NCI-H1694 treated with DMSO at 0.1 percent for 48 hours (cell line): ENCODE data around the gene UBE2G1.
"Not testable (repeated sequence)": the region's sequence is repeated elsewhere in the genome, so short reads cannot be mapped to it uniquely, and the experiment has no call there.

Experiments
- DNase-seq: peaks from one replicate; lab custom pipeline; 2025; lab: John Stamatoyannopoulos, UW

Gene UBE2G1

DNA sequence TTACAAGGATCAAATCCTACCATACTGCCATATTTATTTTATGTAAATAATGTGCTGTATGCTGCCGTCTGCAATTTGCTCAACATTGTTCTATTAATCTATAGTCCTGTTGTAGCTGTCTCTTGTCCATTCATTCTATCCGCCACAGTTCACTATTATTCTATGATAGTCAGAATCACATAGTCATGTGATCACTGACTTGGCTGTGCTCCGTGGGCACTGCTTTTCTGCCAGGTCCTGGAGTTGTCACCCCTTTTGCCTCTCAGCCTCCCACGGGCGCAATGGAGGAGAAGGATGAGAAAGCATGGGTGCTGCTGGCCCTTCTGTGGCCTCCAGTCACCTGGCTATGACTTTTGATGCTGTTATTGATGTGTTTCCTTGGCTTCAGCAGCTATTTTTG lies 65.4 kb downstream of the UBE2G1 start:
- no peak for DNase-seq

DNA sequence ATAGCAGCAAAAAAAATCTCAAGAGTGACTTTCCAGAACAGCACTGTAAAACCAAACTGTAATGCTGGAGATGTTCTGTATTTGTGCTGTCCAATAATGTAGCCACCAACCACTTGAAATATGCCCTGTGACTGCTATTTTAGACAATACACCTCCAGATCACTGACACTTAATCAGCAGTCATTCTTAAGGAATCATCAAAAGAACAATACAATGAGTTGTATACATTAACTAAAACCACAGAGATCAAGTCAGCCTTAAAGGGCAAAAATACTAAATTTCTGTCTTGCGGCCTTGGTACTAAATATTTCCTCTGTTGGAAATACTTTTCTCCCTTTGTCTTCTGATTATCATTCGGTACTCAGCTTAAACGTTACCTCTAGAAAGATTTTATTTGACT lies 69.1 kb downstream of the UBE2G1 start:
- no peak for DNase-seq

DNA sequence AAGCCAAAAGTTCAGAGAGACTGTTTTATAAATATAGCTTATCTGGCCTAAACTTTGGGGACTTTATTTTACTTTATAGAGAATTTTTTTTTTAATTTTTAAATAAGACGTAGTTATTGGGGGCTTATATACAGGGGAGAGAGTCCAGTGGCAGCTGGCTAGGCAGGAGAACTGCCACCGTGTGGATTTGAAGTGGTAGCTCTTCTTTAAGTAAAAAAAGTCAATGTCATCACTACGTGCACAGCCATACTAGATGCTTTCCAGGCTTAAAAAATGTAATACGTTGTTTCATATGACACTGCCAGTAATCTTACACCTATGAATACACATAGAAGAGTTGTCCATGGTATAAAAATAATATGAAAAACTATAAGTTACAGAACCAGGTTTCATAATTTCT lies 70.8 kb downstream of the UBE2G1 start:
- no peak for DNase-seq

DNA sequence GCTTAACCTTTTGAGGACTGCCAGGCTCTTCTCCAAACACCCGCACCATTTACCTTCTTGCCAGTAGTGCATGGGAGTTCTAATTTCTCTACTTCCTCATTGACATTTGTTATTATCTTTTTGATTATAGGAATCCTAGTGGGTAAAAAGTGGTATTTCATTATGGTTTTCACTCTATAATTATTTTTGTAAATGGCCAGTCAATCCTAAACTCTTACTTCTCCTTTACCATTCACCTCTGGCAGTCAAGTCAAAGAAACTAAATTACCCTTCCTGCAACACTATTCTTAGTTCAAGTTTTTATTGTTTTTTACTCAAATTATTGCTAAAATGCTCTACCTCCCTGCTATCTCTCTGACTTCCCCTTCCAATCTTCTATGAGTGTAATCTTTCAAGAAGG lies 72.9 kb downstream of the UBE2G1 start:
- DNase-seq, result no peak

DNA sequence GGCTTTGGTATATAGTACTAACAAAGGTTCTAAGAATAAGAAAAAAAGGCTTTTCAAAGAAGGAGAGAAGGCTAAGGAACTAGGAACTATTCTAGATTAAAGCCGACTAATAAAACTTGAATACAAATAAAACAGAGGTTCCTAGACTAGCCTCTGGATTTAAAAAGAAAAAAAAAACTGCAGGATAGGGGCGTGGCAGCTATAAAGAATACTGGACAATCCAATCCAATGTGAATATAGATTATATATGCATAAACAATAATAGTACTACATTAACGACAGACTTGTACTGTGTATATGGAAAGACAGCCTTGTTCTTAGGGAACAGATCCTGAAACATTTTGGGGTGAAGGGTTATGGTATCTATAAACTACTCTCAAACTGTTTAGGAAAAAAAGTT lies 78.8 kb downstream of the UBE2G1 start:
- no peak for DNase-seq

DNA sequence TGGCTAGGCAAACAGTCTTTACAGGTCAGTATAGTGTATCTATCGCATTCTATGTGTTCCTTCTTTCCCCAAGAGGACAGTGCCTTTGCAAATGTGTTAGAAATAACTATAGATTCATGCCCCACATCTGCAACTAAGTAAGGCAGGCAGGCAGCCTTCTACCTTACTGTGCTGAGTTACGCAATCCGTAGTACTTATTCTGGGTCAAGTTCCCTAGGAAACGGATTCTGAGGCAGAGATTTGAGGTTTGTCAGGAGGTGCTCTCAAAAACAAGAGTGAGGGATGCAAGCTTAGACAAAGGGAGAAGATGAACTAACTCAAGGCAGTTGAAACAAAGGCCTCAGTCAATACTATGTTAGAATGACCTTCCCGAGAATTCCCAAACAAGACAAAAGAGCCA lies 90.0 kb downstream of the UBE2G1 start:
- DNase-seq, result no peak

DNA sequence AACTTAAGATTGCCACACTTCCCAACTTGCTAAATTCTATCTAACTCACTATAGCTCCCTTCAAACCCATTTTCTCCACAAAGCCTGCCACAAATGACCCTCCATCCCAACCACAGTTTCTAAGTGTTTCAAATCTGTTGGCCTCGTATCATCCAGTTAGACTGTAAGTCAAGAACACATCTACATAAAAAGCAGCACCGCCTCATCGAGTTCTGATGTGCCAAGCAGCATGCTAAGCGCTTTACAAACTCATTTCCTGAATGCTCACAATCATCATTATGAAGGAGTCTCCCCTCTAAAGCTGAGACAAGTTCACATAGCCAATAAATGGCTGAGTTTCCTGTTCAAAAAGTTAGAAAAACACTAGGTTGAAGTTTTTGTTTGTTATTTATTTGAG lies 93.5 kb downstream of the UBE2G1 start:
- no peak for DNase-seq

DNA sequence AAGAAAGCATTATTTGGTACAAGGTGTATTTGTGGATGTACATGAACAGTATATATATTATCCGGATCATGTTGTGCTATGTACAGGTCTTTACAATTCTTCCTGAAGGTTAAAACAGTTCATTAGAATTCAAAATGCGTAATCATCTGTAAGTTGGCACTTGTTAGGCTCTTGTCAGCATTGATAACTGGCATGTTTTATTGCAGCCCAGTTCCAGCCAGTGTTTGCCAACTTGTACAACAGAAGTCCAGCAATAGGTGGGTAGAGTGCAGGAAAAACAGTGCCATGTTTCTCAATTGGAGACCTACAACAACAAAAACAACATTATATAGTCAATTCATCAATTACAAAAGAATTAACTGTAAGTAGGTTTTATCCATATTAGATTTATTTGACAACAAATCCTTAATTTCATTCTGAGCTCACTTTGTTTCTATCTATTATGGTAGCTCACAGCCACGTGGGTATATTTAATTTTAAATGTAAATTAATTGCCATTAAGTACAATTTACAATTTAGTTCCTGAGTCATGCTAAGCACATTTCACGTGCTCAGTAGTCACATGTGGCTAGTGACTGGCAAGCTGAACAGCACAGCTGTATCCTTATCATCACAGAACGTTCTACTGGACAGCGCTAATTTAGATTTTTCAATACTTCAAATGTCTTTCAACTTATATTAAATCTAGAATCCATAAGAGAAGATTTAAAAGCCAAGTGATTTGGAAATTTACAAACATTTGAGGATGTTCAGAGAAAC lies 94.1 kb downstream of the UBE2G1 start:
- DNase-seq, result no peak

DNA sequence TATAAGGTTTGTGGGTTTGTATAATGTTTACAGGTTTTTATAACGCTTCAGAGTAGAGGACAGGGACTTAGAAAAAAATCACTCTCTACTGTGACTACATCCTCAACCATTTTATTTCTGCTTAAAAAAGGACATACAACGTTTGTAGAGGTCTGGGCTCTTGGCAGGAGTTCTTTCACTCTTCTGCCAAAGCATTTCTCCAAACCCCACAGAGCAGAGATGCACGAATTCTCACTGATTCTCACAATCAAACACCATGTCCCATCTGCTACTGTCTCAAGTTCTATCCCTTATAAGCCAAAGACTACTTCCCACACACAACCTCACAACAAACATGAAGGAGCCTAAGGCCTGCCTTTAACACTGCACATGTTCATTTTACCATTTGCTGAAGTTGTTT lies 95.7 kb downstream of the UBE2G1 start:
- no peak for DNase-seq

DNA sequence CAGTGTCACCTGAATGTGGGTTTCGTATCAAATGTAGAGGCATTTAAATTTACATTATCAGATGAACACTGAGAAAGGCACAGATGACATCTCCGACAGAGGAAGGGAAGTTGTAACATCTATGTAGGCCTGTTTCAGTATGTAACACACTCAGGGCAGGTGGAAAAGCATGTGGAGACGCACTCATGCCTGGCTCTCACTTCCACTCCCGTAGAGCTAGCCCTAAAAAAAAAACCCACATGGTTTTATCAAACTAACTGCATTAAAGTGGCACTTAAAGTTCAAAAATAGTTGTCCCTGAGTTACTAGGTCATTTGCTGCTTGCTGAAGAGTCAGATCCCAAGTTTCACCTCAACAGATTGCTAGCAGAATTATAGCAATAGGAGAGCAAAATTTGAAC lies 96.6 kb downstream of the UBE2G1 start:
- DNase-seq, result no peak

DNA sequence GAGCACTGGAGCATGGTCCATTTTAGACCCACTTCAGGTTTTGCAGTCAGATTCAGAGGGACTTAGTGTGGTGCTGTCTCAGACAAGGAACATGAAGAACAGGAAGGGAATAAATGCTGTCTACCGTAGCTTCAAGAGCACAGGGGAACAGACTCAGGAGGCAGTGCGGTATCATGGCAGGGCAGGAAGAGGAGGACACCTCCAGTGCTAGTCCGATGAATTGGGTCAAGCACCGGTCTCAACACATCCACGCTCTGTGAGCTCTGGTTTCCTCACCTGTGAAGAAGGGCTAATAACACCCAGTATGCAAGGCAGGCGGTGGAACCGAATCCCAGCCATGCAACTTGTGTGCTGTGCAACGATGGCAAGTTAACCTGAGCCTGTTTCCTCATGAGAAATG lies 99.1 kb downstream of the UBE2G1 start:
- no peak for DNase-seq

DNA sequence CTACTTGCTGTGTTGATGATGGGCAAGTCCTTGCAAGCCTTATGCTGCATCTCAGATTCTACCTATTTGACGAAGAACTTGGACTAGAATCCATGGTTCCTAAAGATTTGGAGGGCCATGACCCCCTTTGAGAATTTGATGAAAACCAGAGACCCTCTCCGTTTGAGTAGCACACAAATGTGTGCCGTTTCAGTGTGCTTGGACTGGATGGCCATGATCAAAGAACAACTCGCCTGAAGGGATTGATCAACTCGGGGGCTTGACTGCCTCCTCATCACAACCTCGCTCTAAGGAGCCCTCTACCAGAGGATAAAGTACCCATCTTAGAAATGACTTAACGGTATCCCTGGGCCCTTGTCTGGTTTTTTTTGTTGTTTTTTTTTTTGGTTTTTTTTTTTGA lies 99.9 kb downstream of the UBE2G1 start:
- no peak for DNase-seq

DNA sequence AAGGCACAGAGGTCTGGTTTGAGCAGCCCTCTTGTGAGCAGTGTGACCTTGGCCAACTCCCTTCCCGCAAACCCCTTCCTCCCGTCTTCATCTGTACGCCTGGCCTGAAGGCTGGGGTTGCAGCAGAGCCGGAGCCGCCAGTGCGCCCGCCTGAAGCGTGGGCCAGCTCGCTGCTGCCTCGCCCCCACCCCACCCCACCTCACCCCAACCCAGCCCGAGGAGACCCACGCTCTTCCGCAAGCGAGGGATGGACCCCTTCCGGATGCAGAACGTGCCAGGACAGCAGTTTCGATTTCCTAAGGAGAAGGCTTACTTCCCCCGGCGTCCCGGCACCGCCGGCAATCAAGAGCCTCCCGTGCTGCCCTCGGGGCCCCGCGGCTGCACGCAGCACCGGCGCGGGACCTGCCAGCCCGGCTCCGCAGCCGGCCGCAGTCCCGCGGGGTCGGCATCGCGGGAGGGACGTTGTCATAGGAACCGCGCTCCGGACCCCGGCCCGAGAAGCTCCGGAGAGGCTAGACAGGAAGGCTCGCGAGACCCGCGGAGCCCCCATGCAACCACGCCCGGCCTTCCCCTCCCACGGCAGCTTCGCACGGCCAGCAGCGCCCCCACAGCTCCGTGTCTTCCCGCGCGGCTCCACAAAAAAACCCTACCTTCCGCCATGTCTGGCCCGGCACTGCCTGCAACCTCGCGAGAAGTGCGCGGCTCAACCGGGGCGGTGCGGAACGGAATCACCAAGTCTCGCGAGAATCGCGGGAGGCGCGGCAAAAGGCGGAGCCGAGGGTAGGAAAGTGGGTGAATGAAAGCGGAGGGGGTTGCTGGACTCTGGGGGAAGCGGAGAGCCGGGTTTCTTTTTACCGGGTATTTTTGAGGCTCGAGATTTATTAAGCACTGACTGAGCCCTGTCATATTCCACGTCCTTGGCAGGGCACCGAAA lies 102.9 kb downstream of the UBE2G1 start, which contains the start of gene ANKFY1:
Gene ANKFY1, minus strand, starts transcription at position 698 of the 934 bp plus-strand sequence. Its CDS starts 38 bp downstream, at position 660.
- peak; percentile 83 for DNase-seq

DNA sequence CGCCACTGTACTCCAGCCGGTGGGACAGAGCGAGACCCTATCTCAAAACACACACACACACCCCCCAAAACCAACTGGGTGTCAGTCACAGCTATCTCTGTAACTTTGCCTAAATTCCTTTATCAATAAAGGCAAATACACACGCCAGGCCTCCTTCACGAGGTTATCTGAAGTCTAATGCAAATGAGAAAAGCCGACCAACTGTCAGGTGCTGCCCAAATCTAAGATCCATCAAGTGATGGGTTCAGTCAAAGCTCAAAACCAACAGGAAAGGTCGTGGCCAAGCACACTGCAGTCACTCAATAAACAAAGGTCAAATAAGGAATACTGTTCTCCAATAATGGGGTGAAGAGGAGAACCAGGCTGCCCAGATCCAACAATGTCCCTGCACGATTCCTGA lies 103.8 kb downstream of the UBE2G1 start:
- no peak for DNase-seq

DNA sequence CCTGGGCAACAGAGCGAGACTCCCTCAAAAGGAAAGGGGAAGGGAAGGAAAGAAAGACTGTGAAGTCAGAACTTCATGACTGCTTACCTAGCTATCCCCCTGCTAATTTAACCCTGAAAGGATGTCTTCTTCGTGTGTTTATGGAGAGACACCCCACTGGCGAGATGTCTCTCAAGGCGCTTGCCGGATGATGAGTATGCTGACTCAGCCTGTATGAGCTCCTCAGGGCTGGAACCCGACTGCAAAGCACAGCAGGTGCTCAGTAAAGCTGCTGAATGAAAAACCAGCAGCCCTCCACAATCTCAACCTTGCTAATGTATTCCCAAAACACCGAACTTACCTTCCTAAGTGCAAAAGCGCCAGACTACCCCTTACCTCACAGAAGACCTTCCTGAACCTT lies 105.0 kb downstream of the UBE2G1 start:
- no peak for DNase-seq

DNA sequence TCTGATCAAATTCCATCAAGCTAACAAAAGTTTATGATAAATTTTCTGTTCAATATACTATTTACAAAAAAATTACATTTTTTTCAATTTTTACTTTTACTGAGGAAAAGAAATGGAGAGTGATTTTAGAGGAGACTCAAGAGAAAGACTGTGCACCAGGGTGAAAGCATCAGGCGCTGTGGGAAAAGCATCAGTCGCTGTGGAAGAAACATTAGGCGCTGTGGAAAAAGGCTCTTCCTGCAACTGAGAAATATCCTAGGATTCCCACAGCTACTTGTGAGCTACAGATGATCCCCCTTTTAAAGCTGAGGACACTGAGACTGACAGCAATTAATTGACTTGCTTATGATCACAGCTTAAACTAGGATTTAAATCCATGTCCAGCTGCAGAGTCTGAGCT lies 107.6 kb downstream of the UBE2G1 start:
- DNase-seq, result no peak

DNA sequence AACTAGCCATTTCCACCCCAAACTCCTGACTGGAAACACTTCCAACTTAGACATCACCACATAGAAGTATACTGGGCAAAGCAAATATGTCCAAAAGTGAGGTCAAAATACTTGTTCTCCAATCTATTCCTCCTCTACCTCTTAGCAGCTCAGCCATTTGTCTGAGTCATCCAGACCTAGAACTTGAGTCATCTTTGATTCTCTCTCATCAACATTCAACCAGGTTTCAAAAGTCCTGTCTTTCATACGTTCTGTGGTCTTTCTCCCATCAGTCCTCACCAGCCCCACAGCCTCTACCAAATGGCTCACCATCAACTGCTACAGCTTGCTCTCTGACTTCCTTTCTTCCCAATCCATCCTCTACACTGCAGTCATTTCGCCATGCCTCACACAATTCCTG lies 109.5 kb downstream of the UBE2G1 start:
- no peak for DNase-seq

DNA sequence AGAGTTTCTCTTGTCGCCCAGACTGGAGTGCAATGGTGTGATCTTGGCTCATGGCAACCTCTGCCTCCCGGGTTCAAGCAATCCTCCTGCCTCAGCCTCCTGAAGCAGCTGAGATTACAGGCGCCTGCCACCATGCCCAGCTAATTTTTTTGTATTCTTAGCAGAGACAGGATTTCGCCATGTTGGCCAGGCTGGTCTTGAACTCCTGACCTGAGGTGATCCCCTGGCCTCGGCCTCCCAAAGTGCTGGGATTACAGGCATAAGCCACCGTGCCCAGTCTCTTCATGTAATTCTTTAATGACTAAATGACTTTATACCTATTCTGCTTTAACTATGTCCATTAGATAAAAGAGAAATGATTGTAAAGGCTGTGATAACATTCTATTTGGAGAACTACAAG lies 111.2 kb downstream of the UBE2G1 start:
- not testable (repeated sequence) for DNase-seq

DNA sequence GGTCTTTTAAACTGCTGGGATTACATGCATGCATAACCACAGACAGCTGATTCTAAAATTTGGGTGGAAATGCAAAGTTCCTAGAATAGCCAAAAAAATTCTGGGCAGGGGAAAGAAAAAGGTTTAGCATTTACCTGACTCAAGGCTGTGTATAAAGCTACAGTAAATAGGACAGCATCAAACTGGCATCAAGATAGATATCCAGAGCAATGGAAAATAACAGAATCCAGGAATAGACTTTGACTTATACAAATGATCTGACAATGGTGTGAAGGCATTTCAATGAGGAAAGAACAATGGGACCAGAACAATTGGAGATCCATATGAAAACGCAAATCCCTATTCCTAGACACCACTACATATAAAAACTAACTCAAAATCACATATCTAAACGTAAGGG lies 115.6 kb downstream of the UBE2G1 start:
- DNase-seq, result no peak

DNA sequence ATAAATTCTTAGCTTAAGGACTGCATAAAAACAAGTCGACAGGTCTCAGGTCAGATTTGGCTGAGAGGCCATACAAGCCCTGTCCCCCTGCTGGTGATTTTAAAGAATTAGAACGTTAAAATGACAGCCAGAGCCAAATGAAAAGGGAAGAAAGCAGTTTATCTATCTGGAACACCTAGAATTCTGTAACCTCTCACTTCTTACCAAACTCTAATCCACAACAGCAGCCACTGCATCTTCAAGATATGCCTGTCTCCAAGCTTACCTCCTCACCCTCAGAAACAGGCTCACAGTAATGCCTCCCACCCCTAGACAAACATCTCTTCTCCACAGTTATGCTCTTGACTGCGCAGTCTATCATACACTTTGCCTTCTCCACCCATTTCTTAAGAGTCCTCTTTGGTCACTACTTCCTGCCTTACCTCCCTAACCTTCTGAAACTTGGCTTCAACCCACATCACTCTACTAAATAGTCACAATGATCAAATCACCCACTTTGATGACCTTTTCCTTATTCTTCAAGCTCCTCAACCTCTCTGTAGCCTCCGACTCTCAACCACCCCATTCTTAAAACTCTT lies 116.9 kb downstream of the UBE2G1 start:
- DNase-seq, result peak; percentile 26

DNA sequence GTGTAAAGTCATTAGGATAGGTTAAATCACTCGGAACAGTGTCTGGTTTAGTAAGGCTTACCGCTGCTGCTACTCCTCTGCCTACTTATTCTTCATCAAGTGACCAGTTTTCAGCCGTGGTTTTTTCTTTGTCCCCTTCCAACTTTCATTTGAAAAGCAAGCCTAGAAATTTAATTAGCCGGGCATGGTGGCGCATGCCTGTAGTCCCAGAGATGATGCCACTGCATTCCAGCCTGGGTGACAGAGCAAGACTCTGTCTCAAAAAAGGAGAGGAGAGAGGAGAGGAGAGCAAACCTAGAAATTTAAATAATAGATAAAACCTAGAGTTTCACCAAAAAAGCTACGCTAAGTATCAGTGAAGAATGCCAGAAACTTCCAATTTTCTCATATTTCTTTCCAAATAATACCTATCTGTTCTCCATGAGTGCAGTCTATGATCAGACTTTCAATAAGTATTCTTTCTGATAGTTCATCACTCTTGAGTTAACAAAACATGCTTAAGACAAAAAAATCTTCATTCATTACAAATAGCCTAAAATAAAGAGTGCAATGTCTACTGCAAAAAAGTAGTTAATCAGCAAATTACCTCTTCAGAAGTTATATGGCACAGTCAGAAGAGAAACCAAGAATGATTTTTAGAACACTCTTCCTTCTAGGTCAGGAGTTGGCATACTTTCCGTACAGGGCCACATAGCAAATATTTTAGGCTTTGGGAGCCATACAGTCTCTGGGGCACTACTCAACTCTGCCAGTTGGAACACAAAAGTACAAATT lies 117.8 kb downstream of the UBE2G1 start:
- no peak for DNase-seq

DNA sequence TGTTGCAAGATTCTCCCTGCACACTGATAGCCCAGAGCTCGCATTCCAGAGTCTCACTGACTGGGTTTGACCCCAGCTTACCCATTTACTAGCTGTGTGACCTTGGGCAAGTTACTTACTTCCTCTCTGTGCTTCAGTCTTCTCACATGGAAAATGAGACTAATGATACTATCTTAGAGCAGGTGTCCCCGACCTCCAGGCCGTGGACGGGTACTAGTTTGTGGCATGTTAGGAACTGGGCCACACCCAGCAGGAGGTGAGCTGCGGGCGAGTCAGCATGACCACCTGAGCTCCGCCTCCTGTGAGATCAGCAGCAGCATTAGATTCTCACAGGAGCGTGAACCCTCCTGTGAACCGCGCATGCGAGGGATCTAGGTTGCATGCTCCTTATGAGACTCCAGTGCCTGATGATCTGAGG lies 118.5 kb downstream of the UBE2G1 start:
- no peak for DNase-seq
